Stimulated activated CD4-positive, alpha-beta T cell treated with anti-CD3 and anti-CD28 coated beads, Interleukin-12 subunit alpha, Interleukin-12 subunit beta, amount 100 ng/mL, for 24 hours (primary cell): ENCODE results near the gene EPC2.

Experiments used
- DNase-seq, 2 experiments: peaks; one replicate each; pipeline ENCODE4 v3.0.0-alpha.2; 2020; ENCODE audit warnings: low read depth in 2 of 2

EPC2 gene, protein sequence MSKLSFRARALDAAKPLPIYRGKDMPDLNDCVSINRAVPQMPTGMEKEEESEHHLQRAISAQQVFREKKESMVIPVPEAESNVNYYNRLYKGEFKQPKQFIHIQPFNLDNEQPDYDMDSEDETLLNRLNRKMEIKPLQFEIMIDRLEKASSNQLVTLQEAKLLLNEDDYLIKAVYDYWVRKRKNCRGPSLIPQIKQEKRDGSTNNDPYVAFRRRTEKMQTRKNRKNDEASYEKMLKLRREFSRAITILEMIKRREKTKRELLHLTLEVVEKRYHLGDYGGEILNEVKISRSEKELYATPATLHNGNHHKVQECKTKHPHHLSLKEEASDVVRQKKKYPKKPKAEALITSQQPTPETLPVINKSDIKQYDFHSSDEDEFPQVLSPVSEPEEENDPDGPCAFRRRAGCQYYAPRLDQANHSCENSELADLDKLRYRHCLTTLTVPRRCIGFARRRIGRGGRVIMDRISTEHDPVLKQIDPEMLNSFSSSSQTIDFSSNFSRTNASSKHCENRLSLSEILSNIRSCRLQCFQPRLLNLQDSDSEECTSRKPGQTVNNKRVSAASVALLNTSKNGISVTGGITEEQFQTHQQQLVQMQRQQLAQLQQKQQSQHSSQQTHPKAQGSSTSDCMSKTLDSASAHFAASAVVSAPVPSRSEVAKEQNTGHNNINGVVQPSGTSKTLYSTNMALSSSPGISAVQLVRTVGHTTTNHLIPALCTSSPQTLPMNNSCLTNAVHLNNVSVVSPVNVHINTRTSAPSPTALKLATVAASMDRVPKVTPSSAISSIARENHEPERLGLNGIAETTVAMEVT

GRCh38 chr2:148643998-148644882 is at the start of gene EPC2:
TSS of gene EPC2 (plus strand) at chr2:148644751. CDS start at chr2:148645018, 267 bp downstream.
- peak; percentile 77 to 81 for DNase-seq

GRCh38 chr2:148596018-148596417 is 48.5 kb upstream of the EPC2 start:
- DNase-seq, result no peak

DNA sequence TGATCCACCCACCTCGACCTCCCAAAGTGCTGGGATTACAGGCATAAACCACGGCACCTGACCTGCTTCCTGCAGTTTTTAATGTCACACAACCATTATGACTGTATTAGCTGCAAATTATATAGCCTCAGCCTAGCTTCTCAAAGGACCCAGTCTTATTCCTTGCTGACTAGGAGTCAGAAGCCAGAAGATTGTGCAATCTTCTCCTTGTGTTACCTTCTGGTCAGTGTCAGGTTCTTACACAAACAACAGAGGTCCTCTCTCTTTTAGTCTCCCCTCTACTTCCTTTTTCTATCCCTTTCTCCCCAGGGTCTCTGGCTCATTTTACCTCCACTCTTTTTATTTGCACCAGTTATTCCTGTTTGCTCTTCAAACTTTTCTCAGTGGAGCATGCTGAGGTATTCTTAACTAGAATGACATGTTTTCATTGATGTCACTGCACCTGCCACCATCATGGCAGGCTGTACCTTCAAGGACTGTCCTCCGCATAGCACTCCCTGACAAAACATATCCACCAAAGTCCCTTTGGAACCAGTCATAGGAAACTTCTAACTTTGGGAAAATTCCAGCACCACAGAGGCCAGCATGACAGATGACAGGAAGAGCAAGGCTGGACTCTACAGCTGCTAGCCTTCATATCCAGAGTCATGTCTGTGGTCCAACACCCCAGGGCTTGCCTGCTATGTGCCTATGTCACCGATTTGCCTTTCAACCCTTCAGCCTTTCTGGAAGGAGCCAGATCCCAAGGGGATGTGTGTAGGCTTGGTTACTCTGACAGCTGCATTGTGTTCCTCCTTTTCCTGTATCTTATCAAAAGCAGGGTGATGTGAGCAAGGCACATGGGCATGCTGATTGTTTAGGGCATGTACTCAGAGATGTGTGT is 45.2 kb upstream of the EPC2 start:
- DNase-seq, result no peak

- DNase-seq, result peak in 1 of 2 experiments; percentile 23
Observed at GRCh38 chr2:148602885-148603561, 41.5 kb upstream of the EPC2 start.

DNA sequence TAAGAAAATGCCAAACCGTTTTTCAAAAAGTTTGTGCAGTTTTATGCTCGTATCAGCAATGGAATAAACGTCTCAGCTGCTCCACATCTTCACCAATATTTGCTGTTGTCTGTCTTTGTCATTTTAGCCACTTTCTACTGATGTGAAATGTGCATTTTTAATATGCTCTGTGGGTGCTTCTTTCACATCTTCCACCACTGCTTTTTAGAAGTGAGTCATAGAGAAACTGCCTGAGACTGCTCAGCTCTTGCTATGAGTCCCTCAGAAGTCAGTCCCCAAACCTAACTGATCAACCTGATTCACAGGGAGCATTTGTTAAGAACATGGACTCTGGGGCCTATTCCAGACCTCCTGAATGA is 41.0 kb upstream of the EPC2 start:
- no peak for DNase-seq

GRCh38 chr2:148604927-148605326 is 39.6 kb upstream of the EPC2 start:
- no peak for DNase-seq

GRCh38 chr2:148607566-148607965 is 37.0 kb upstream of the EPC2 start:
- no peak for DNase-seq

DNA sequence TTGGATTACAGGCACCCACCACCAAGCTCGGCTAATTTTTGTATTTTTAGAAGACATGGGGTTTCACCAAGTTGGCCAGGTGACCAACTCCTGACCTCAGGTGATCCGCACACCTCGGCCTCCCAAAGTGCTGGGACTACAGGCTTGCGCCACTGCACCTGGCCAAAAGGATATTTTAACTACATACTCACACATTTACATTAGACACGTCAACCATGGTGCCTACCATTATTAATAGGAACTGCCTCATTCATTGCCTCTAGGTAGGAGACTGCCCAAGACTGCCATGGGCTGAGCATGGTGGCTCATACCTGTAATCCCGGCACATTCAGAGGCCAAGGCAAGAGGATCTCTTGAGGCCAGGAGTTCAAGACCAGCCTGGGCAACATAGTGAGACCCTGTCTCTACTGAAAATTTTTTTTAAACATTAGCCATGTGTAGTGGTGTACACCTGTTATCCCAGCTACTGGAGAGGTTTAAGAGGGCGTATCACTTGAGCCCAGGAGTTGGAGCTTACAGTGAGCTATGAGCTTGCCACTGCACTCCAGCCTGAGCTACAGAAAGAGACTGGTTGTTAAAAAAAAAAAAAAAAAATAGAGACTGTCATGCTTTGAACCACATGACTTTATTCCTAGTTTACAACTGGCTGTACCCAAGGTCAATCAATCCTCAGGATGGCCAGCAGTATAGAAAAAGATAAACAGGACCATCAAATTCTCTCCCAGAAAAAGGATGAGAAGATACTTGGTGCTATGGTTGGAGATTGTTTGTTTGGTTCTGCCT is 31.1 kb upstream of the EPC2 start:
- no peak for DNase-seq

DNA sequence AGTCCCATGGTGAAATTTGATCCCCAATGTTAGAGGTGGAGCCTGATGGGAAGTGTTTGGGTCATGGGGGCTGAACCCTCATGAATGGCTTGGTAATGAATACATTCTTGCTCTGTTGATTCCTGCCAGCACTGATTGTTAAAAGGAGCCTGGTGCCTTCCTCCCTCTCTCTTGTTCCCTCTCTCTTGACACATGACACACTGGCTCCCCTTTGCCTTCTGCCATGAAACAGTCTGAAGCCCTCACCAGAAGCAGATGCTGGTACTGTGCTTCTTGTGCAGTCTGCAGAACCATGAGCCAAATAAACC is 30.6 kb upstream of the EPC2 start:
- DNase-seq, result no peak

DNA sequence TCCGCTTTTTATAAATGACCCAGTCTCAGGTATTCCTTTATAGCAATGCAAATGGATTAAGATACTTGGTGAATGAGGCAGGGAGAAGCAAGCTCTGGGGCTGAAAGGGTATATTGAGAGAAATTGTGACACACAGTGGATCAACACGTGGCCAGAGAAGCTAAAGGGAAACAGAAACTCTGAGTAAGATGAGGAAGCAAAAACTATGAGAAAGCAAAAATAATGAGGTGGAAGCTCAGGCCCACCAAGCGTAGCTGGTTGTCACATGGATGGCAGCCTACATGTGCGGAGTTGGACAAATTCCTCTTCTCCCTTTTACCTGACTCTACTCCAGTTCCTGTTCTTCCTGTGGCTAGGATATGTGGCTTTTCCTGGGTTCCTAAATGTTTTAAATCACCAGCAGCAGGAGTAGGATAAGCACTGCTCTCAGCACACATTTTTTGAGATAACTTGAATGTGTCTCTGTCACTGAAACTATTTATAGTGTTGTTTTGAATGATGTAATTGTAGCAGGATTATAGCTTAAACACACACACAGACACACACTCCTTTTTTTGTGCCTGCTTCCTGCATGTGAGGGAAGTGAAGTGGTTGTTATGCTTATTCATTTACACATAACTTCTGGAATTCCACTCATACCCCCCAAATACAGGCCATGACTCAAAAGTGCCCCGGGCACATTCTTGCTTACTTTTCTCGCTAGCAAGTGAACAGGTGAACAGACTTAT is 30.1 kb upstream of the EPC2 start:
- DNase-seq, result no peak

DNA sequence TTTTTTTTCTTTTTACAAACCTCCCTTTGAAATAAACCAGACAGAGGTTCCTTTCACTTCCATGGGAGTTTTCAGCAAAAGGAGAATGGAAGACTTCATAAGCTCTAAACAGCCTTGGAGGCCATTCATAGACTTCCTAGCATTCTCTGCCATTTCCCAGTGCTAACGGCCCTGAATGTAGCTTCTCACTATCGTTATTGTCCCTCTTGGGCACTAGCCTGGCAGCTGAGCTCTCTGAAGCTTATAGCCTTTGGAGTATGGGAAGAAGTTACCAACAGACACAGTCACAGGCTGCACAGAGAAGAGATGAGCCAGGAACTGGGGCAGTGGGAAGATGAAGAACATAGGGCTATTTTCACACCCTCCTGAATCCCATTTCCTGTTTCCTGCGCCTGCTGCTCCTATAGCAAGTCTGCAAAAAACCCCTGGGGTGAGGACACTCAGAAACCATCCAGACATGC is 29.1 kb upstream of the EPC2 start:
- no peak for DNase-seq

- no peak for DNase-seq
Observed at GRCh38 chr2:148616662-148617061, 27.9 kb upstream of the EPC2 start.

GRCh38 chr2:148617219-148617618 is 27.3 kb upstream of the EPC2 start:
- DNase-seq, result no peak

DNA sequence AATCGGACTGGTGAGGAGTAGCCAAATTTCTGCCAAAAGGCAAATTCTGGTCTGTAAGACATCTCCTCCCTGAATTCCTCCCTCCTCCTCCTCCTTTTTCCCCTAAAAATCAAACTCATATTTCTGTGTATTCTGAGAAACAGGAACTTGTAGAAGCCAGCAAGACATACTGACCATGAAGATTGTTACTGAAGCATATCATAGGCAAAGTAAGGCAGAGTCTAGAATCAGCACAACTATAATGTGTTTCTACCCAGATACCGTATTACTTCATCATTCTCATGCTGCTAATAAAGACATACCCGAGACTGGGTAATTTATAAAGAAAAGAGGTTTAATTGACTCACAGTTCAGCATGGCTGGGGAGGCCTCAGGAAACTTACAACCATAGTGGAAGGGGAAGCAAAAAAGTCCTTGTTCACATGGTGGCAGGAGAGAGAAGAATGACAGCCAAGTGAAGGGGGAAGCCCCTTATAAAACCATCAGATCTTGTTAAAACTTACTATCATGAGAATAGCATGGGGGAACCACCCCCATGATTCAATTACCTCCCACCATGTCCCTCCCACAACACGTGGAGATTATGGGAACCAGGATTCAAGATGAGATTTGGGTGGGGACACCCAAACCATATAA is 24.9 kb upstream of the EPC2 start:
- DNase-seq, result no peak

- DNase-seq, result no peak
Observed at GRCh38 chr2:148622366-148622765, 22.2 kb upstream of the EPC2 start.

- no peak for DNase-seq
Observed at GRCh38 chr2:148623086-148623485, 21.5 kb upstream of the EPC2 start.

DNA sequence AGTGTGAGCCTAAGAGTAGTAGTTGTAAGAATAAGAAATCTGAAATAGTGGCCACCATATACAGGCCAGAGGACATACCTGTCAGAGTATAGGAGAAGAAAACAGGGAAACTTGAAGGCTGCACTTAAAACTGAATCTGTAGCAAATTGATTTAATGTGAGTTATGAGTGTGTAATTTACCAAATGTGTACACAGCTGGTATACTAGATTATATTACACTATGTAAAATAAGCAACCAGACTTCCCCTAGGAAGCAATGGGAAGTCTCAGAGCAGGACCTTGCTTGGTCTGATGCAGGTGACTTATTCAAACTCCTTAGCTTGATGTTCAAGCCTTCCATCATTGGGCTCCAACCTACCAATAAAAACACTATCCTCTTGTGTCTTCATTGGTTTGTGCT is 17.3 kb upstream of the EPC2 start:
- DNase-seq, result no peak

- DNase-seq, result no peak
Observed at GRCh38 chr2:148634749-148635148, 9.8 kb upstream of the EPC2 start.

- no peak for DNase-seq
Observed at GRCh38 chr2:148638543-148638942, 6.0 kb upstream of the EPC2 start.
